BJ (cell line): ENCODE data around the gene EGLN3. TPM values are rescaled to one million over a fixed set of nuclear protein-coding genes. Genes with fewer than 3 reads are reported as not detected.
"Not testable (repeated sequence)": the region's sequence is repeated elsewhere in the genome, so short reads cannot be mapped to it uniquely, and the experiment has no call there.

Source experiments
- CTCF ChIA-PET: fragments of 350-600 bp; formaldehyde crosslinking; extraction: SDS; loops from one replicate; lab custom pipeline; 2021; ENCODE audit warnings: antibody characterized with exemption, inconsistent platforms; lab: Yijun Ruan, JAX
- POLR2A ChIA-PET: fragments of 300-600 bp; sonication (Branson Sonifier 250); formaldehyde crosslinking; extraction: SDS; loops from one replicate; lab custom pipeline; 2021; ENCODE audit warnings: antibody characterized with exemption; lab: Charles Lee
- DNase-seq: peaks from one replicate; pipeline ENCODE4 v3.0.0-alpha.2; 2011; ENCODE audit warnings: low read depth
- H3K27me3 ChIP-seq: 2 replicates; pipeline ENCODE4 v1.6.0; 2011; ENCODE audit warnings: low read length; ENCODE audit not compliant: control insufficient read depth, insufficient read depth
- H3K36me3 ChIP-seq: 2 replicates; pipeline ENCODE4 v1.5.1; 2011; ENCODE audit warnings: low read length; ENCODE audit not compliant: control insufficient read depth, insufficient read depth
- H3K4me3 ChIP-seq: 2 replicates; pipeline ENCODE4 v1.5.1; 2011; ENCODE audit warnings: low read depth, mild to moderate bottlenecking, control low read depth, low read length
- CTCF ChIP-seq: IDR thresholded peaks from 2 replicates; pipeline ENCODE4 v1.5.1; 2011; ENCODE audit warnings: low read depth, mild to moderate bottlenecking, control low read depth, inconsistent platforms, low read length, moderate library complexity; ENCODE audit not compliant: insufficient read depth
- polyA plus RNA-seq: library from polyadenylated mRNA; depleted of rRNA; stranded (reverse); fragments of >200 nt; gene quantifications from 2 replicates; pipeline ENCODE4 v1.2.3, GENCODE V29; 2011

Gene EGLN3
- polyA plus RNA-seq, 1 experiment = 0.15 TPM

- CTCF ChIA-PET = interaction anchor here (0.5 to 1.0 kb wide), 2 partner anchors 17 to 86 kb away, joined by 3 read pairs; no protein-coding TSS in a partner anchor
- POLR2A ChIA-PET = no interaction called here
- no peaks in the 10 kb centered on the region for H3K36me3 ChIP-seq
- H3K4me3 ChIP-seq = no peak overlapping the region
- H3K27me3 ChIP-seq = no peaks in the 10 kb centered on the region
- no peak for TF ChIP-seq CTCF
- no peak for DNase-seq
Measured at GRCh38 chr14:33927944-33928343, 22.9 kb downstream of the EGLN3 start.

- H3K27me3 ChIP-seq, POLR2A ChIA-PET, H3K4me3 ChIP-seq, H3K36me3 ChIP-seq, DNase-seq, CTCF ChIA-PET: not testable (repeated sequence)
Measured at GRCh38 chr14:33926967-33927366, 23.9 kb downstream of the EGLN3 start.

- Histone ChIP-seq H3K4me3 (no peak overlapping the region), H3K36me3 (no peaks in the 10 kb centered on the region), H3K27me3 (no peaks in the 10 kb centered on the region)
- POLR2A ChIA-PET = no interaction called here
- CTCF ChIA-PET = no interaction called here
- TF ChIP-seq CTCF = no peak
- DNase-seq = no peak
Measured at GRCh38 chr14:33925946-33926345, 24.9 kb downstream of the EGLN3 start.

GRCh38 chr14:33925235-33925634, 25.6 kb downstream of the EGLN3 start:
- DNase-seq = no peak
- Histone ChIP-seq H3K4me3 (no peak overlapping the region), H3K36me3 (no peaks in the 10 kb centered on the region), H3K27me3 (no peaks in the 10 kb centered on the region)
- no peak for TF ChIP-seq CTCF
- ChIA-PET POLR2A (interaction anchor here (0.6 kb wide), 1 partner anchor 77 kb away, joined by 4 read pairs; no protein-coding TSS in a partner anchor), CTCF (no interaction called here)

GRCh38 chr14:33924566-33925100, 26.2 kb downstream of the EGLN3 start:
- ChIA-PET POLR2A (interaction anchor here (0.5 kb wide), 1 partner anchor 35 kb away, joined by 5 read pairs; no protein-coding TSS in a partner anchor), CTCF (no interaction called here)
- no peak for DNase-seq
- Histone ChIP-seq H3K36me3 (no peaks in the 10 kb centered on the region), H3K4me3 (no peak overlapping the region), H3K27me3 (no peaks in the 10 kb centered on the region)
- no peak for TF ChIP-seq CTCF

- ChIA-PET CTCF (no interaction called here), POLR2A (no interaction called here)
- Histone ChIP-seq H3K4me3 (no peak overlapping the region), H3K36me3 (no peaks in the 10 kb centered on the region), H3K27me3 (no peaks in the 10 kb centered on the region)
- no peak for TF ChIP-seq CTCF
- DNase-seq = no peak
Measured at GRCh38 chr14:33922125-33922524, 28.7 kb downstream of the EGLN3 start.
